Progenitor cell of endocrine pancreas (in vitro differentiated cells): ENCODE data around the gene CAPZA2. TPM values are rescaled to one million over a fixed set of nuclear protein-coding genes. Genes with fewer than 3 reads are reported as not detected.

Source experiments
- DNase-seq: peaks from one replicate; pipeline ENCODE4 v3.0.0; 2021; ENCODE audit warnings: low spot score; ENCODE audit not compliant: unreplicated experiment
- H3K27ac Mint-ChIP-seq: 2 replicates; pipeline ENCODE4 v1.8.0; 2021; ENCODE audit warnings: mild to moderate bottlenecking, moderate library complexity, mixed read lengths
- H3K27me3 Mint-ChIP-seq: 2 replicates; pipeline ENCODE4 v1.8.0; 2021; ENCODE audit warnings: mixed read lengths
- H3K36me3 Mint-ChIP-seq: 2 replicates; pipeline ENCODE4 v1.8.0; 2022; ENCODE audit warnings: mixed read lengths; ENCODE audit not compliant: insufficient read depth
- H3K4me1 Mint-ChIP-seq: 2 replicates; pipeline ENCODE4 v1.8.0; 2021; ENCODE audit warnings: low read depth, mixed read lengths
- H3K4me3 Mint-ChIP-seq: 2 replicates; pipeline ENCODE4 v1.8.0; 2021; ENCODE audit warnings: low read depth, mild to moderate bottlenecking, moderate library complexity, mixed read lengths
- H3K9me3 Mint-ChIP-seq: 2 replicates; pipeline ENCODE4 v1.8.0; 2021; ENCODE audit warnings: low read depth, mixed read lengths
- total RNA-seq: library from RNA; stranded (reverse); gene quantifications from 2 replicates; pipeline ENCODE4 v1.2.1, GENCODE V29; 2021
- TF ChIP-seq, protein P1 (sequence below): fragments of 200-600 bp; sonication (generic); IDR thresholded peaks from one replicate; pipeline ENCODE4 v1.5.0; 2021; ENCODE audit warnings: antibody characterized with exemption, mild to moderate bottlenecking; ENCODE audit not compliant: unreplicated experiment

Gene CAPZA2
- total RNA-seq, 1 donor from 2014 or later: 151 TPM

- Mint-ChIP-seq H3K4me1 (no peaks in the 10 kb centered on the region), H3K36me3 (no peaks in the 10 kb centered on the region), H3K9me3 (no peaks in the 10 kb centered on the region), H3K27me3 (peaks cover 3% of the 10 kb centered on the region), H3K27ac (no peak overlapping the region), H3K4me3 (no peak overlapping the region)
- DNase-seq: no peak
- TF ChIP-seq, protein P1, sequence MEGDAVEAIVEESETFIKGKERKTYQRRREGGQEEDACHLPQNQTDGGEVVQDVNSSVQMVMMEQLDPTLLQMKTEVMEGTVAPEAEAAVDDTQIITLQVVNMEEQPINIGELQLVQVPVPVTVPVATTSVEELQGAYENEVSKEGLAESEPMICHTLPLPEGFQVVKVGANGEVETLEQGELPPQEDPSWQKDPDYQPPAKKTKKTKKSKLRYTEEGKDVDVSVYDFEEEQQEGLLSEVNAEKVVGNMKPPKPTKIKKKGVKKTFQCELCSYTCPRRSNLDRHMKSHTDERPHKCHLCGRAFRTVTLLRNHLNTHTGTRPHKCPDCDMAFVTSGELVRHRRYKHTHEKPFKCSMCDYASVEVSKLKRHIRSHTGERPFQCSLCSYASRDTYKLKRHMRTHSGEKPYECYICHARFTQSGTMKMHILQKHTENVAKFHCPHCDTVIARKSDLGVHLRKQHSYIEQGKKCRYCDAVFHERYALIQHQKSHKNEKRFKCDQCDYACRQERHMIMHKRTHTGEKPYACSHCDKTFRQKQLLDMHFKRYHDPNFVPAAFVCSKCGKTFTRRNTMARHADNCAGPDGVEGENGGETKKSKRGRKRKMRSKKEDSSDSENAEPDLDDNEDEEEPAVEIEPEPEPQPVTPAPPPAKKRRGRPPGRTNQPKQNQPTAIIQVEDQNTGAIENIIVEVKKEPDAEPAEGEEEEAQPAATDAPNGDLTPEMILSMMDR: no peak
These were observed 27.4 kb upstream of the CAPZA2 start for GRCh38 chr7:116834815-116835504.

GRCh38 chr7:116836048-116836447, 26.3 kb upstream of the CAPZA2 start:
- Mint-ChIP-seq H3K9me3 (peaks cover 3% of the 10 kb centered on the region), H3K4me3 (no peak overlapping the region), H3K4me1 (no peaks in the 10 kb centered on the region), H3K27me3 (peaks cover 3% of the 10 kb centered on the region), H3K36me3 (no peaks in the 10 kb centered on the region), H3K27ac (no peak overlapping the region)
- TF ChIP-seq, protein P1: no peak
- no peak for DNase-seq

DNA sequence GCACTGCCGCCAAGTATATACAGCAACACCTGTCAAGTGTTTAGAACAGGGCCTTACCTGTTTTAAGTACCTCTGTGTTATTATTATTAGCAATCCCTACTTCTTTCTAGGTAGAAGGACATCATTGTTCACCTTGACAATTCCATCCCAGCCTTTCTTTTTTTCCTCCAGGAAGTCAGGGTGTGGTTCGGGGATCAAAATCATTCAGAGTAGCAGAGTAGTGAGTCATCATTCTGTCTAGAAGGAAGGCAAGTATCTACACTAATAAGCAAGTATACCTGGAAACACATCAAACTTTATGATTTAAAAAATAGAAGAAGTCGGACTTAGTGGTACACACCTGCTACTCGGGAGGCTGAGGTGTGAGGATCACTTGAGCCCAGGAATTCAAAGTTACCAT, 25.5 kb upstream of the CAPZA2 start:
- no peak overlapping the region for H3K27ac Mint-ChIP-seq
- peaks cover 3% of the 10 kb centered on the region for H3K9me3 Mint-ChIP-seq
- H3K4me3 Mint-ChIP-seq: no peak overlapping the region
- no peaks in the 10 kb centered on the region for H3K4me1 Mint-ChIP-seq
- H3K27me3 Mint-ChIP-seq: peaks cover 3% of the 10 kb centered on the region
- DNase-seq: no peak
- H3K36me3 Mint-ChIP-seq: no peaks in the 10 kb centered on the region
- TF ChIP-seq, protein P1: no peak

DNA sequence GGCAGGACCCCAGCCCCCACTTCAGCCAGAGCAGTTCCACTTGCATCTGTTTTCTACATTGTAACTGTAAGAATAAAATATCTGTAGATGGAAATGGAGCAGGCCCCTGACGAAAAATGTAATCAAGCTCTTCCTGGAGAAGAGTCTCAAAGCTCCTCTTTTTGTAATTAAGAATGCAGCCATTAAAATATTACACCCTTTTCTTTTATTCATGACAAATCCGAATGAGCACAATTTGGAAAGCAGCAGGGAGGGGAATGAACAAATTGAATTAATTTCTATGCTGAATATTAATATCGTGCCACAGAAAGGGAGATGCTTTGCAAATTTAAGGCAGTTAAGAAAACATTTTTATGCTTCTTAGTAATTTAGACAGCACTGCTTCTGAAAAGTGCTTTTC, 24.8 kb upstream of the CAPZA2 start:
- Mint-ChIP-seq H3K9me3 (peaks cover 3% of the 10 kb centered on the region), H3K36me3 (no peaks in the 10 kb centered on the region), H3K4me3 (no peak overlapping the region), H3K4me1 (no peaks in the 10 kb centered on the region), H3K27me3 (peaks cover 10% of the 10 kb centered on the region), H3K27ac (no peak overlapping the region)
- no peak for DNase-seq
- TF ChIP-seq, protein P1: no peak

DNA sequence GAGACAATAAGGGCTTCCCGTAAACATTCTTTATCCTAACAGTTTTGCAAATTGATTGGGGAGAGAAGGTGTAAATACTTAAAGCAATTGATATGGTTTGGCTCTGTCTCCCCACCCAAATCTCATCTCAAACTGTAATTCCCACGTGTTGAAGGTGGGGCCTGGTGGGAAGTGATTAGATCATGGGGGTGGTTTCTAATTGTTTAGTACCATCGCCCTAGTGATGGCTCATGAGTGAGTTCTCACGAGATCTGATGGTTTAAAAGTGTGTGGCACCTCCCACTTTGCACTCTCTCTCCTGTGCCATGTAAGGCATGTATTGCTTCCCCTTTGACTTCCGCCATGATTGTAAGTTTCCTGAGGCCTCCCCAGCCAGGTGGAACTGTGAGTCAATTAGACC, 22.1 kb upstream of the CAPZA2 start:
- DNase-seq: no peak
- H3K4me1 Mint-ChIP-seq: no peaks in the 10 kb centered on the region

More for the DNA sequence above, 22.1 kb upstream of the CAPZA2 start:
- H3K27ac Mint-ChIP-seq: no peak overlapping the region
- no peaks in the 10 kb centered on the region for H3K36me3 Mint-ChIP-seq
- TF ChIP-seq, protein P1: no peak
- H3K9me3 Mint-ChIP-seq: peaks cover 3% of the 10 kb centered on the region
- H3K27me3 Mint-ChIP-seq: peaks cover 13% of the 10 kb centered on the region
- H3K4me3 Mint-ChIP-seq: no peak overlapping the region
